Neural cell (in vitro differentiated cells): ENCODE results near the gene ELP5. TPM values are rescaled to one million over a fixed set of nuclear protein-coding genes. Genes with fewer than 3 reads are reported as not detected.

Experiments used
- H2AFZ ChIP-seq: fragments of 200-600, 300-800 bp; sonication (generic), shearing (Covaris generic); 2 replicates; pipeline ENCODE4 v1.6.0; 2014; ENCODE audit warnings: low read depth, mild to moderate bottlenecking, antibody characterized with exemption, low read length, moderate library complexity
- H3F3A ChIP-seq: fragments of 200-600 bp; shearing (Covaris generic); 2 replicates; pipeline ENCODE4 v1.6.1; 2016; ENCODE audit warnings: mild to moderate bottlenecking, moderate library complexity, mixed read lengths, antibody characterized with exemption, low read length; ENCODE audit not compliant: insufficient read depth, poor library complexity, severe bottlenecking
- H3K27ac ChIP-seq: fragments of 200-600, 300-800 bp; sonication (generic), shearing (Covaris generic); 2 replicates; pipeline ENCODE4 v1.5.1; 2014; ENCODE audit warnings: mild to moderate bottlenecking, low read length, moderate library complexity
- H3K27me3 ChIP-seq: fragments of 300-800, 200-600 bp; sonication (generic), shearing (Covaris generic); 2 replicates; pipeline ENCODE4 v1.6.0; 2014; ENCODE audit warnings: mild to moderate bottlenecking, low read depth, low read length, moderate library complexity; ENCODE audit not compliant: insufficient read depth
- H3K36me3 ChIP-seq: fragments of 300-800, 200-600 bp; sonication (generic), shearing (Covaris generic); 2 replicates; pipeline ENCODE4 v1.5.1; 2014; ENCODE audit warnings: mild to moderate bottlenecking, antibody characterized with exemption, low read length, moderate library complexity; ENCODE audit not compliant: insufficient read depth
- H3K4me2 ChIP-seq: fragments of 300-800, 200-600 bp; sonication (generic), shearing (Covaris generic); 2 replicates; pipeline ENCODE4 v1.6.0; 2014; ENCODE audit warnings: mild to moderate bottlenecking, low read length
- H3K4me3 ChIP-seq: fragments of 300-800, 200-600 bp; sonication (generic), shearing (Covaris generic); 2 replicates; pipeline ENCODE4 v1.5.1; 2014; ENCODE audit warnings: mild to moderate bottlenecking, low read length, moderate library complexity
- H3K79me2 ChIP-seq: fragments of 200-600 bp; shearing (Covaris generic); replicated peaks from 2 replicates; pipeline ENCODE4 v1.6.0; 2014; ENCODE audit warnings: mild to moderate bottlenecking, low read length, moderate library complexity; ENCODE audit not compliant: insufficient read depth
- H3K9ac ChIP-seq: fragments of 300-800, 200-600 bp; sonication (generic), shearing (Covaris generic); 2 replicates; pipeline ENCODE4 v1.6.1; 2016; ENCODE audit warnings: mild to moderate bottlenecking, low read length, mixed read lengths
- H3K9me2 ChIP-seq: fragments of 200-600 bp; shearing (Covaris generic); 2 replicates; pipeline ENCODE4 v1.6.1; 2016; ENCODE audit warnings: mild to moderate bottlenecking, low read length, mixed read lengths; ENCODE audit not compliant: insufficient read depth
- H3K9me3 ChIP-seq: fragments of 200-600, 300-800 bp; sonication (generic), shearing (Covaris generic); 2 replicates; pipeline ENCODE4 v1.6.1; 2016; ENCODE audit warnings: mild to moderate bottlenecking, mixed run types, low read length, moderate library complexity, mixed read lengths
- H4K20me1 ChIP-seq: fragments of 200-600 bp; shearing (Covaris generic); 2 replicates; pipeline ENCODE4 v1.6.1; 2016; ENCODE audit warnings: mild to moderate bottlenecking, mixed run types; ENCODE audit not compliant: insufficient read depth
- EP300 ChIP-seq: fragments of 450-650 bp; conservative IDR thresholded peaks from 2 replicates; pipeline ENCODE4 v1.6.1; 2014; ENCODE audit warnings: antibody characterized with exemption, mild to moderate bottlenecking, moderate library complexity; ENCODE audit not compliant: poor library complexity, severe bottlenecking
- EZH2 ChIP-seq: fragments of 200-600, 300-800 bp; shearing (Covaris generic), sonication (generic); IDR thresholded peaks from 2 replicates; pipeline ENCODE4 v1.6.1; 2014; ENCODE audit warnings: antibody characterized with exemption, low read length, borderline replicate concordance, mild to moderate bottlenecking; ENCODE audit not compliant: insufficient read depth, poor library complexity, severe bottlenecking
- MXI1 ChIP-seq: fragments of 450-650 bp; conservative IDR thresholded peaks from 2 replicates; pipeline ENCODE4 v1.6.1; 2014; ENCODE audit warnings: antibody characterized with exemption, mild to moderate bottlenecking; ENCODE audit not compliant: poor library complexity, severe bottlenecking
- POLR2AphosphoS5 ChIP-seq: IDR thresholded peaks from 2 replicates; pipeline ENCODE4 v1.6.1; 2012
- RAD21 ChIP-seq: fragments of 450-650 bp; conservative IDR thresholded peaks from 2 replicates; pipeline ENCODE4 v1.6.1; 2014; ENCODE audit warnings: antibody characterized with exemption, mild to moderate bottlenecking, moderate library complexity
- REST ChIP-seq: IDR thresholded peaks from 2 replicates; pipeline ENCODE4 v1.6.1; 2012; ENCODE audit warnings: borderline replicate concordance
- SMC3 ChIP-seq: fragments of 450-650 bp; conservative IDR thresholded peaks from 2 replicates; pipeline ENCODE4 v1.6.1; 2014; ENCODE audit warnings: antibody characterized with exemption, mild to moderate bottlenecking, moderate library complexity; ENCODE audit not compliant: poor library complexity
- TAF1 ChIP-seq: IDR thresholded peaks from 2 replicates; pipeline ENCODE4 v1.6.1; 2012; ENCODE audit warnings: low read depth
- polyA plus RNA-seq: library from polyadenylated mRNA; depleted of rRNA; stranded (reverse); fragments of >200 nt; gene quantifications from 2 replicates; pipeline ENCODE4 v1.2.3, GENCODE V29; 2014

The ELP5 gene
- polyA plus RNA-seq, 1 donor from 2014 or later: 82.7 TPM

- Histone ChIP-seq H3K9me2 (no peaks in the 10 kb centered on the region), H3K4me2 (no peak overlapping the region), H3F3A (no peaks in the 10 kb centered on the region), H3K4me3 (peak overlapping the region; percentile 50), H3K9ac (no peak overlapping the region), H3K27me3 (peaks cover 56% of the 10 kb centered on the region), H4K20me1 (no peaks in the 10 kb centered on the region), H3K27ac (no peak overlapping the region), H2AFZ (no peak overlapping the region), H3K9me3 (no peaks in the 10 kb centered on the region), H3K36me3 (peaks cover 4% of the 10 kb centered on the region), H3K79me2 (no peaks in the 10 kb centered on the region)
- peak; percentile 2 for TF ChIP-seq POLR2AphosphoS5
- no peak for TF ChIP-seq REST
- no peak for TF ChIP-seq MXI1
These were observed 8.8 kb downstream of the ELP5 start for GRCh38 chr17:7260651-7261378.

DNA sequence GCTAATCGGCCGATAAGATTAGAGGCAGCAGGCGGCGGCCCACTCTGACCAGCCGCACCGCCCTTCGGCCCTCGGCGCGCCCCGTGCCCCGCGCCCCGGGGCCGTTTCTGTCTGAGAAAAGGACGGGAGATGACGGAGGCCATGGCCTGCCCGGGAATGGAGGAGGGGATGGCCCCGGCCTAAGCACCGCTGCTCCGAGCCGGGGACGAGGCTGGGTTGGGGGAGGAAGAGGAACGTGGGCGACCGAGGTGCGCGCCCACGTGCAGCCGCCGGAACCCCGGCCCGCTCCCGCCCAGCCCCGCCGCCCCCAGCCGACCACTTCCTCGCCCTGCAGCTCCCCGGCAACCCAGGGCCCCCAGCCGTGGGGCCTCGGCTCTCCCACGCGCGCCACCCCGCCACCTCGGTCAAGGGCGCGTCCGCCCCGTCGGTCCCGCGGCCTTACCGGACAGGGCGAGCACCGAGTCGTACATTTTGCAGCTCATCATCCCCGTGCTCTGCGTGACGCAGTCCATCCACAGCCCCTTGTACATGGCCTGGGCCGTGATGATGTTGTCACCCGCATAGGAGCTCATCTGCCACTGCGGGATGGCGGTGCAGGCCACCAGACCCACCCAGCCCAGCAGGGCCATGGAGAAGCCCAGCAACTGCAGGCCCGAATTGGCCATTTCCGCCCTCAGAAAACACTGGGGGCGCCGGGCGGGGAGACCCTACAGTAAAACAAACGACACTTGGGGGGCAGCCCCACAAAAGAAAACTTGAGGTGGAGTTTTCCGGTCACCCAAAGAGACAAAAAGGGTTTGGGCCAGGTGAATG lies 9.6 kb downstream of the ELP5 start:
- Histone ChIP-seq H3K9ac (no peak overlapping the region), H3F3A (no peaks in the 10 kb centered on the region), H3K9me3 (no peaks in the 10 kb centered on the region), H3K9me2 (no peaks in the 10 kb centered on the region), H2AFZ (no peak overlapping the region), H3K4me3 (peak overlapping the region; percentile 50), H3K27ac (no peak overlapping the region), H3K27me3 (peaks cover 60% of the 10 kb centered on the region), H3K4me2 (no peak overlapping the region), H3K36me3 (peaks cover 4% of the 10 kb centered on the region), H4K20me1 (no peaks in the 10 kb centered on the region), H3K79me2 (no peaks in the 10 kb centered on the region)
- TF ChIP-seq EZH2: no peak
- TF ChIP-seq EP300: no peak
- TF ChIP-seq POLR2AphosphoS5: peak; percentile 4

- no peak within 1 kb of the TSS for H3K9ac ChIP-seq
- H3K4me3 ChIP-seq: peak within 1 kb of the TSS; percentile 50
- H4K20me1 ChIP-seq: no peaks in the 10 kb centered on the region
- H3K36me3 ChIP-seq: peaks cover 4% of the 10 kb centered on the region
- no peaks in the 10 kb centered on the region for H3K9me3 ChIP-seq
- no peak within 1 kb of the TSS for H2AFZ ChIP-seq
- H3F3A ChIP-seq: no peaks in the 10 kb centered on the region
- H3K27ac ChIP-seq: no peak within 1 kb of the TSS
- no peaks in the 10 kb centered on the region for H3K79me2 ChIP-seq
- TF ChIP-seq RAD21 (no peak), REST (no peak), EZH2 (peak; percentile 48), EP300 (no peak), SMC3 (no peak), POLR2AphosphoS5 (no peak), TAF1 (no peak)
- H3K4me2 ChIP-seq: no peak within 1 kb of the TSS
- no peaks in the 10 kb centered on the region for H3K9me2 ChIP-seq
- H3K27me3 ChIP-seq: peaks cover 60% of the 10 kb centered on the region
These were observed 10.3 kb downstream of the ELP5 start, which contains the start of gene CLDN7 for GRCh38 chr17:7262192-7262934. Gene CLDN7 (minus strand): TSS chr17:7262478. CDS start chr17:7262043, 435 bp downstream.
